GM23338 (cell line): ENCODE results near the gene MKNK2. TPM values are rescaled to one million over a fixed set of nuclear protein-coding genes. Genes with fewer than 3 reads are reported as not detected.

Experiments
- ATAC-seq: fragments of 200-7000 bp; cut with Tn5 transposase; 3 replicates; pipeline ENCODE4 v1.9.1; 2020
- DNase-seq: peaks from one replicate; pipeline ENCODE4 v3.0.0-alpha.2; 2015; ENCODE audit warnings: low spot score
- H2AFZ ChIP-seq: fragments of 200-600 bp; sonication (generic); 2 replicates; pipeline ENCODE4 v1.8.0; 2016; ENCODE audit warnings: antibody characterized with exemption, mild to moderate bottlenecking, moderate library complexity
- H3F3A ChIP-seq: fragments of 200-600 bp; sonication (generic); replicated peaks from 2 replicates; pipeline ENCODE4 v1.8.0; 2017; ENCODE audit warnings: antibody characterized with exemption, mixed run types, low read depth
- H3K27ac ChIP-seq: fragments of 200-600 bp; sonication (generic); 2 replicates; pipeline ENCODE4 v1.6.1; 2016; ENCODE audit warnings: low read depth
- H3K27me3 ChIP-seq: fragments of 200-600 bp; sonication (generic); 2 replicates; pipeline ENCODE4 v1.8.0; 2016; ENCODE audit warnings: mild to moderate bottlenecking, mixed run types, moderate library complexity; ENCODE audit not compliant: insufficient read depth
- H3K36me3 ChIP-seq: fragments of 200-600 bp; sonication (generic); 2 replicates; pipeline ENCODE4 v1.8.0; 2016; ENCODE audit warnings: mild to moderate bottlenecking; ENCODE audit not compliant: insufficient read depth
- H3K4me1 ChIP-seq: fragments of 200-600 bp; sonication (generic); 2 replicates; pipeline ENCODE4 v1.8.0; 2016; ENCODE audit warnings: mild to moderate bottlenecking, moderate library complexity; ENCODE audit not compliant: insufficient read depth
- H3K4me2 ChIP-seq: fragments of 200-600 bp; sonication (generic); 2 replicates; pipeline ENCODE4 v1.7.1; 2017; ENCODE audit warnings: mixed run types
- H3K4me3 ChIP-seq: fragments of 200-600 bp; sonication (generic); 2 replicates; pipeline ENCODE4 v1.6.1; 2016; ENCODE audit warnings: mixed run types
- H3K79me2 ChIP-seq: fragments of 200-600 bp; sonication (generic); replicated peaks from 2 replicates; pipeline ENCODE4 v1.8.0; 2017; ENCODE audit warnings: mild to moderate bottlenecking; ENCODE audit not compliant: insufficient read depth
- H3K9me2 ChIP-seq: fragments of 200-600 bp; sonication (generic); 2 replicates; pipeline ENCODE4 v1.8.0; 2017; ENCODE audit not compliant: insufficient read depth
- H4K20me1 ChIP-seq: fragments of 200-600 bp; sonication (generic); replicated peaks from 2 replicates; pipeline ENCODE4 v1.8.0; 2017; ENCODE audit warnings: mild to moderate bottlenecking; ENCODE audit not compliant: insufficient read depth
- H3K27ac Mint-ChIP-seq: 2 replicates; pipeline ENCODE4 v1.8.0; 2020; ENCODE audit warnings: inconsistent platforms, mild to moderate bottlenecking, moderate library complexity, mixed read lengths
- H3K27me3 Mint-ChIP-seq: 3 replicates; pipeline ENCODE4 v1.8.0; 2022; ENCODE audit warnings: low read depth, mild to moderate bottlenecking, moderate library complexity, mixed read lengths, inconsistent platforms; ENCODE audit not compliant: insufficient read depth, poor library complexity
- H3K36me3 Mint-ChIP-seq: 3 replicates; pipeline ENCODE4 v1.8.0; 2021; ENCODE audit warnings: low read depth, mild to moderate bottlenecking, inconsistent platforms, moderate library complexity, mixed read lengths
- H3K4me1 Mint-ChIP-seq: 3 replicates; pipeline ENCODE4 v1.8.0; 2020; ENCODE audit warnings: mild to moderate bottlenecking, inconsistent platforms, mixed read lengths
- H3K4me3 Mint-ChIP-seq: 3 replicates; pipeline ENCODE4 v1.8.0; 2021; ENCODE audit warnings: moderate library complexity, mild to moderate bottlenecking, inconsistent platforms, mixed read lengths
- H3K9me3 Mint-ChIP-seq: 3 replicates; pipeline ENCODE4 v1.8.0; 2020; ENCODE audit warnings: moderate library complexity, mild to moderate bottlenecking, inconsistent platforms, mixed read lengths
- CREB1 ChIP-seq: fragments of 250-450 bp; sonication (Bioruptor Pico); IDR thresholded peaks from 2 replicates; pipeline ENCODE4 v1.5.0; 2020; ENCODE audit warnings: low read depth, mild to moderate bottlenecking, moderate library complexity
- EZH2phosphoT487 ChIP-seq: fragments of 200-600 bp; sonication (generic); IDR thresholded peaks from one replicate; pipeline ENCODE4 v1.8.1; 2018; ENCODE audit warnings: antibody characterized with exemption; ENCODE audit not compliant: unreplicated experiment
- JUNB ChIP-seq: IDR thresholded peaks from one replicate; pipeline ENCODE4 v1.6.1; 2016; ENCODE audit warnings: antibody characterized with exemption; ENCODE audit not compliant: unreplicated experiment
- NANOG ChIP-seq: IDR thresholded peaks from 2 replicates; pipeline ENCODE4 v1.6.1; 2016; ENCODE audit warnings: antibody characterized with exemption, borderline replicate concordance
- POLR2AphosphoS5 ChIP-seq: IDR thresholded peaks from 2 replicates; pipeline ENCODE4 v1.6.1; 2016; ENCODE audit warnings: antibody characterized with exemption, low read depth
- STAT1 ChIP-seq: IDR thresholded peaks from one replicate; pipeline ENCODE4 v1.6.1; 2016; ENCODE audit warnings: antibody characterized with exemption; ENCODE audit not compliant: unreplicated experiment
- ZNF114 ChIP-seq: fragments of 250-450 bp; sonication (Bioruptor Pico); IDR thresholded peaks from 2 replicates; pipeline ENCODE4 v1.5.0; 2020; ENCODE audit warnings: mild to moderate bottlenecking, moderate library complexity
- polyA plus RNA-seq: library from polyadenylated mRNA; unstranded; fragments of >200 nt; fragmentation: Nextera tagmentation; extraction: Ambion mirVana; gene quantifications from 2 replicates; pipeline ENCODE4 v1.2.1, GENCODE V29; 2016
- total RNA-seq: library from RNA; depleted of rRNA; stranded (reverse); fragments of >200 nt; shearing (Covaris generic); gene quantifications from 2 replicates; pipeline ENCODE4 v1.2.3, GENCODE V29; 2014
- TF ChIP-seq, protein P1 (sequence below): IDR thresholded peaks from 2 replicates; pipeline ENCODE4 v1.6.1; 2016; ENCODE audit warnings: antibody characterized with exemption
- TF ChIP-seq, protein P2 (sequence below): fragments of 250-450 bp; sonication (Bioruptor Pico); IDR thresholded peaks from 2 replicates; pipeline ENCODE4 v1.5.0; 2020; ENCODE audit warnings: mild to moderate bottlenecking, moderate library complexity
- TF ChIP-seq, protein P3 (sequence below), 2 experiments: fragments of 200-600 bp in 1 of 2; sonication (generic) in 1 of 2; conservative IDR thresholded peaks; 2 replicates each; pipeline versions ENCODE4 v1.5.1 to v1.6.1; 2016 to 2017; ENCODE audit warnings: antibody characterized with exemption in 2 of 2, low read depth in 2 of 2, mild to moderate bottlenecking in 2 of 2, moderate library complexity in 1 of 2

The MKNK2 gene
- total and polyA plus RNA-seq, 2 experiments from 2014 or later = 71.0 to 159 TPM

DNA sequence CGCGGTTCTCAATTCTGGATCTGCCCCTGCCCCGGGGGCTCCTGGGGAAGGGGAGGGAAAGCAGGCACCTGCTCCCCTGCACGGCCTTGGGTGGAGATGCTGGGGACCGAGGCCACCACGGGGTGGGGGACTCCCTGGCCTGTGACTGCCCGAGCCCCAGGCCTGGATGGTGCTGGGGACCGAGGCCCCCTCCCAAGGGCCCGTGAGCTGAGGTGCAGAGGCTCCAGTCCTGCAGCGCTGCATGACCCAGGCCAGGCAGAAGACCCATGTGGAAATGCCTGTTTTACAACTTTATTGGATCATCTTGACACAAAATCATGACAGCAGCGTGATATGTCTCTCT, 49.6 kb upstream of the MKNK2 start:
- H2AFZ ChIP-seq = no peak overlapping the region
- no peak overlapping the region for H3K4me2 ChIP-seq
- no peaks in the 10 kb centered on the region for H3K27me3 ChIP-seq
- peaks cover 5% of the 10 kb centered on the region for H4K20me1 ChIP-seq
- peaks cover 15% of the 10 kb centered on the region for H3K27me3 Mint-ChIP-seq
- H3K79me2 ChIP-seq = peaks cover 12% of the 10 kb centered on the region
- H3K27ac Mint-ChIP-seq = no peak overlapping the region
- H3K9me2 ChIP-seq = no peaks in the 10 kb centered on the region
- H3K36me3 ChIP-seq = peaks cover 8% of the 10 kb centered on the region; the same call in 1 of the 2 replicates
- H3K4me3 Mint-ChIP-seq = no peak overlapping the region
- H3K27ac ChIP-seq = no peak overlapping the region
- no peak overlapping the region for H3K4me3 ChIP-seq
- ATAC-seq (no peak), DNase-seq (no peak)
- peaks cover 13% of the 10 kb centered on the region for H3K9me3 Mint-ChIP-seq
- H3K36me3 Mint-ChIP-seq = peaks cover 42% of the 10 kb centered on the region
- peaks cover 2% of the 10 kb centered on the region; the same call in 1 of the 3 replicates for H3K4me1 Mint-ChIP-seq
- no peaks in the 10 kb centered on the region; the same call in 1 of the 2 replicates for H3K4me1 ChIP-seq
- TF ChIP-seq ZNF114 (CRISPR knock-in tag) = no peak
- TF ChIP-seq, protein P1, sequence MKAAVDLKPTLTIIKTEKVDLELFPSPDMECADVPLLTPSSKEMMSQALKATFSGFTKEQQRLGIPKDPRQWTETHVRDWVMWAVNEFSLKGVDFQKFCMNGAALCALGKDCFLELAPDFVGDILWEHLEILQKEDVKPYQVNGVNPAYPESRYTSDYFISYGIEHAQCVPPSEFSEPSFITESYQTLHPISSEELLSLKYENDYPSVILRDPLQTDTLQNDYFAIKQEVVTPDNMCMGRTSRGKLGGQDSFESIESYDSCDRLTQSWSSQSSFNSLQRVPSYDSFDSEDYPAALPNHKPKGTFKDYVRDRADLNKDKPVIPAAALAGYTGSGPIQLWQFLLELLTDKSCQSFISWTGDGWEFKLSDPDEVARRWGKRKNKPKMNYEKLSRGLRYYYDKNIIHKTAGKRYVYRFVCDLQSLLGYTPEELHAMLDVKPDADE = no peak
- TF ChIP-seq, protein P2, sequence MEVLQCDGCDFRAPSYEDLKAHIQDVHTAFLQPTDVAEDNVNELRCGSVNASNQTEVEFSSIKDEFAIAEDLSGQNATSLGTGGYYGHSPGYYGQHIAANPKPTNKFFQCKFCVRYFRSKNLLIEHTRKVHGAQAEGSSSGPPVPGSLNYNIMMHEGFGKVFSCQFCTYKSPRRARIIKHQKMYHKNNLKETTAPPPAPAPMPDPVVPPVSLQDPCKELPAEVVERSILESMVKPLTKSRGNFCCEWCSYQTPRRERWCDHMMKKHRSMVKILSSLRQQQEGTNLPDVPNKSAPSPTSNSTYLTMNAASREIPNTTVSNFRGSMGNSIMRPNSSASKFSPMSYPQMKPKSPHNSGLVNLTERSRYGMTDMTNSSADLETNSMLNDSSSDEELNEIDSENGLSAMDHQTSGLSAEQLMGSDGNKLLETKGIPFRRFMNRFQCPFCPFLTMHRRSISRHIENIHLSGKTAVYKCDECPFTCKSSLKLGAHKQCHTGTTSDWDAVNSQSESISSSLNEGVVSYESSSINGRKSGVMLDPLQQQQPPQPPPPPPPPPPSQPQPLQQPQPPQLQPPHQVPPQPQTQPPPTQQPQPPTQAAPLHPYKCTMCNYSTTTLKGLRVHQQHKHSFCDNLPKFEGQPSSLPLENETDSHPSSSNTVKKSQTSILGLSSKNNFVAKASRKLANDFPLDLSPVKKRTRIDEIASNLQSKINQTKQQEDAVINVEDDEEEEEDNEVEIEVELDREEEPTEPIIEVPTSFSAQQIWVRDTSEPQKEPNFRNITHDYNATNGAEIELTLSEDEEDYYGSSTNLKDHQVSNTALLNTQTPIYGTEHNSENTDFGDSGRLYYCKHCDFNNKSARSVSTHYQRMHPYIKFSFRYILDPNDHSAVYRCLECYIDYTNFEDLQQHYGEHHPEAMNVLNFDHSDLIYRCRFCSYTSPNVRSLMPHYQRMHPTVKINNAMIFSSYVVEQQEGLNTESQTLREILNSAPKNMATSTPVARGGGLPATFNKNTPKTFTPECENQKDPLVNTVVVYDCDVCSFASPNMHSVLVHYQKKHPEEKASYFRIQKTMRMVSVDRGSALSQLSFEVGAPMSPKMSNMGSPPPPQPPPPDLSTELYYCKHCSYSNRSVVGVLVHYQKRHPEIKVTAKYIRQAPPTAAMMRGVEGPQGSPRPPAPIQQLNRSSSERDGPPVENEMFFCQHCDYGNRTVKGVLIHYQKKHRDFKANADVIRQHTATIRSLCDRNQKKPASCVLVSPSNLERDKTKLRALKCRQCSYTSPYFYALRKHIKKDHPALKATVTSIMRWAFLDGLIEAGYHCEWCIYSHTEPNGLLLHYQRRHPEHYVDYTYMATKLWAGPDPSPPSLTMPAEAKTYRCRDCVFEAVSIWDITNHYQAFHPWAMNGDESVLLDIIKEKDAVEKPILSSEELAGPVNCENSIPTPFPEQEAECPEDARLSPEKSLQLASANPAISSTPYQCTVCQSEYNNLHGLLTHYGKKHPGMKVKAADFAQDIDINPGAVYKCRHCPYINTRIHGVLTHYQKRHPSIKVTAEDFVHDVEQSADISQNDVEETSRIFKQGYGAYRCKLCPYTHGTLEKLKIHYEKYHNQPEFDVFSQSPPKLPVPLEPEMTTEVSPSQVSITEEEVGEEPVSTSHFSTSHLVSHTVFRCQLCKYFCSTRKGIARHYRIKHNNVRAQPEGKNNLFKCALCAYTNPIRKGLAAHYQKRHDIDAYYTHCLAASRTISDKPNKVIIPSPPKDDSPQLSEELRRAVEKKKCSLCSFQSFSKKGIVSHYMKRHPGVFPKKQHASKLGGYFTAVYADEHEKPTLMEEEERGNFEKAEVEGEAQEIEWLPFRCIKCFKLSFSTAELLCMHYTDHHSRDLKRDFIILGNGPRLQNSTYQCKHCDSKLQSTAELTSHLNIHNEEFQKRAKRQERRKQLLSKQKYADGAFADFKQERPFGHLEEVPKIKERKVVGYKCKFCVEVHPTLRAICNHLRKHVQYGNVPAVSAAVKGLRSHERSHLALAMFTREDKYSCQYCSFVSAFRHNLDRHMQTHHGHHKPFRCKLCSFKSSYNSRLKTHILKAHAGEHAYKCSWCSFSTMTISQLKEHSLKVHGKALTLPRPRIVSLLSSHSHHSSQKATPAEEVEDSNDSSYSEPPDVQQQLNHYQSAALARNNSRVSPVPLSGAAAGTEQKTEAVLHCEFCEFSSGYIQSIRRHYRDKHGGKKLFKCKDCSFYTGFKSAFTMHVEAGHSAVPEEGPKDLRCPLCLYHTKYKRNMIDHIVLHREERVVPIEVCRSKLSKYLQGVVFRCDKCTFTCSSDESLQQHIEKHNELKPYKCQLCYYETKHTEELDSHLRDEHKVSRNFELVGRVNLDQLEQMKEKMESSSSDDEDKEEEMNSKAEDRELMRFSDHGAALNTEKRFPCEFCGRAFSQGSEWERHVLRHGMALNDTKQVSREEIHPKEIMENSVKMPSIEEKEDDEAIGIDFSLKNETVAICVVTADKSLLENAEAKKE (CRISPR knock-in tag) = no peak
- TF ChIP-seq NANOG = no peak
- TF ChIP-seq POLR2AphosphoS5 = no peak
- no peak for TF ChIP-seq CREB1 (CRISPR knock-in tag)
- TF ChIP-seq JUNB = no peak
- no peak for TF ChIP-seq STAT1
- TF ChIP-seq, protein P3, sequence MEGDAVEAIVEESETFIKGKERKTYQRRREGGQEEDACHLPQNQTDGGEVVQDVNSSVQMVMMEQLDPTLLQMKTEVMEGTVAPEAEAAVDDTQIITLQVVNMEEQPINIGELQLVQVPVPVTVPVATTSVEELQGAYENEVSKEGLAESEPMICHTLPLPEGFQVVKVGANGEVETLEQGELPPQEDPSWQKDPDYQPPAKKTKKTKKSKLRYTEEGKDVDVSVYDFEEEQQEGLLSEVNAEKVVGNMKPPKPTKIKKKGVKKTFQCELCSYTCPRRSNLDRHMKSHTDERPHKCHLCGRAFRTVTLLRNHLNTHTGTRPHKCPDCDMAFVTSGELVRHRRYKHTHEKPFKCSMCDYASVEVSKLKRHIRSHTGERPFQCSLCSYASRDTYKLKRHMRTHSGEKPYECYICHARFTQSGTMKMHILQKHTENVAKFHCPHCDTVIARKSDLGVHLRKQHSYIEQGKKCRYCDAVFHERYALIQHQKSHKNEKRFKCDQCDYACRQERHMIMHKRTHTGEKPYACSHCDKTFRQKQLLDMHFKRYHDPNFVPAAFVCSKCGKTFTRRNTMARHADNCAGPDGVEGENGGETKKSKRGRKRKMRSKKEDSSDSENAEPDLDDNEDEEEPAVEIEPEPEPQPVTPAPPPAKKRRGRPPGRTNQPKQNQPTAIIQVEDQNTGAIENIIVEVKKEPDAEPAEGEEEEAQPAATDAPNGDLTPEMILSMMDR (conservative IDR thresholded peaks at IDR 0.05; ENCODE audit: low read depth in 2 of 2) = no peak
- TF ChIP-seq EZH2phosphoT487 = no peak
- H3F3A ChIP-seq = peaks cover 16% of the 10 kb centered on the region; the same call in 1 of the 2 replicates
